H1 (cell line): ENCODE data around the gene TMEM253. TPM values are rescaled to one million over a fixed set of nuclear protein-coding genes. Genes with fewer than 3 reads are reported as not detected.

Experiments used
- ASH2L ChIP-seq: fragments of 200-600, 300-600 bp; sonication (generic); IDR thresholded peaks from one replicate; pipeline ENCODE4 v1.7.1; 2017; ENCODE audit warnings: low read length
- CHD1 ChIP-seq: IDR thresholded peaks from 2 replicates; pipeline ENCODE4 v1.6.1; 2012; ENCODE audit warnings: low read depth, low read length, improper control_type of control experiment
- NANOG ChIP-seq: IDR thresholded peaks from 2 replicates; pipeline ENCODE4 v1.6.1; 2011; ENCODE audit warnings: low read length, low read depth, mild to moderate bottlenecking, inconsistent platforms; ENCODE audit not compliant: insufficient read depth, poor library complexity, severe bottlenecking
- polyA plus RNA-seq, 7 experiments: library from polyadenylated mRNA; depleted of rRNA in 3 of 7; stranded (reverse) in 5 of 7; unstranded in 2 of 7; fragments of >200 nt in 5 of 7; fragments of 200-250 nt in 2 of 7; gene quantifications; 1 replicate in 5 of 7; 2 replicates in 1 of 7; 4 replicates in 1 of 7; pipeline versions ENCODE4 v1.2.1 to v1.2.3, GENCODE V29; 2011 to 2013; ENCODE audit warnings: missing spikeins in 2 of 7, mixed read lengths in 2 of 7
- total RNA-seq: library from RNA; stranded (reverse); fragmentation: NEBNext Ultra II Directional; extraction: Animal tissue kit (Norgen Biotek cat#: 25700); gene quantifications from 2 replicates; pipeline ENCODE4 v1.2.1, GENCODE V29; 2021
- TF ChIP-seq, protein P1 (sequence below): IDR thresholded peaks from 2 replicates; pipeline ENCODE4 v1.6.1; 2012; ENCODE audit warnings: inconsistent platforms
- TF ChIP-seq, protein P2 (sequence below): IDR thresholded peaks from 2 replicates; pipeline ENCODE4 v1.6.1; 2012; ENCODE audit warnings: inconsistent platforms

TMEM253 gene
- total and polyA plus RNA-seq, 2 of the 8 experiments (the other 6 are each of a cell fraction or from before 2014, with no cell fraction given), result 1.9 to 2.2 TPM

DNA sequence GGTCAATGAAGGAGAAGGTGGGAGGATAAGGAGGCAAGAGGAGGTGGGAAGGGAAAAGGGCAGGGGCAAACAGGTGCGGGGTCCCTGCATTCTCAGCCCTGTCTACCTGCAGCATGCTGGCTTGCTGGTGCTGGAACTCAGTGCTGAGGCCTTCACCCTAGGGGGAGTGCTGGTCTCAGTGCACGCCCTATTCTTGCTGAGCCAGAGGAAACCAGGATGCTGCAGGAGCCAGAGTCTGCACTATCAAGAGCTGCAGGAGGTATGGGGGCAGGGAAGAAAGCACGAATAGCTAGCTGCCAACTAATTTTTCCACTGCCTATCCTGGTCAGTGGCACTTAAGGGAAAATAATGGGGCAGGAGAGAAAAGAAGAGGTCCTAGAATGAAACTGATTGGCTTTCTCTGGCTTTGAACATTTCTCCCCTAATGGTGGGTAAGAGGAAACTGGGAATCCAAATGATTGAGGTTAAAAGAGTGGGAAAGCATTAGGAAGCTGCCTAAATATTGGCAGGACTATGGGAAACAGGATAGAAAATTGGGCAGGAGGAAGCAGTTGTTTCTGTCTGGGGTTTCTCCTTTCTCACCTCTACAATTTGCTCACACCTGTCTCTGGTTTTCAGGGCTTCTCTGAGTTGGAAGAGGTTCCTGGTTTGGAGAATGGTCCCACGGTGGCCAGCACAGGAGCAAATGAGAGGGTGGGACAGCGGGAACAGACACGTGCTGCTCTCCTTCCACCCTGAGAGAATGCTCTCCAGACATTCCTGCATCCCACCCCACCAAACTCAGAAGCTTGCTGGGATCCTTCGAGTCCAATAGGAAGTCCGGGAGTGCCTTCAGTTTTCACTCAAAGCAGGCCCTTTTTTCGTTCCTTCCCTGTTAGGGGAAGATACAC, 1.9 kb downstream of the TMEM253 start (continued):
- TF ChIP-seq, protein P1, sequence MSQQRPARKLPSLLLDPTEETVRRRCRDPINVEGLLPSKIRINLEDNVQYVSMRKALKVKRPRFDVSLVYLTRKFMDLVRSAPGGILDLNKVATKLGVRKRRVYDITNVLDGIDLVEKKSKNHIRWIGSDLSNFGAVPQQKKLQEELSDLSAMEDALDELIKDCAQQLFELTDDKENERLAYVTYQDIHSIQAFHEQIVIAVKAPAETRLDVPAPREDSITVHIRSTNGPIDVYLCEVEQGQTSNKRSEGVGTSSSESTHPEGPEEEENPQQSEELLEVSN, result 0 out of 2 replicates have a peak, but pooled peaks have one; percentile 31
- no peak for TF ChIP-seq NANOG
- TF ChIP-seq, protein P2, sequence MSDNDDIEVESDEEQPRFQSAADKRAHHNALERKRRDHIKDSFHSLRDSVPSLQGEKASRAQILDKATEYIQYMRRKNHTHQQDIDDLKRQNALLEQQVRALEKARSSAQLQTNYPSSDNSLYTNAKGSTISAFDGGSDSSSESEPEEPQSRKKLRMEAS, result 0 out of 2 replicates have a peak, but pooled peaks have one; percentile 10
- TF ChIP-seq CHD1, result no peak
- no peak for TF ChIP-seq ASH2L
- TF ChIP-seq, all 59 proteins: peak for 3
